Measurements from ENCODE around the gene GRM1.
A peak's percentile ranks its signal among the peaks of the same experiment; 100 is the strongest.
"Not testable (repeated sequence)": the region's sequence is repeated elsewhere in the genome, so short reads cannot be mapped to it uniquely, and the experiment has no call there.

GRM1 gene

GRCh38 chr6:146194434-146194833, 165.6 kb downstream of the GRM1 start:
- peak; percentile 27 for DNase-seq

- peak; percentile 73 for DNase-seq
Observed at GRCh38 chr6:146200176-146200575, 171.3 kb downstream of the GRM1 start.

GRCh38 chr6:146202570-146202969, 173.7 kb downstream of the GRM1 start:
- no peak for DNase-seq

GRCh38 chr6:146209942-146210341, 181.1 kb downstream of the GRM1 start:
- no peak for DNase-seq

- DNase-seq, result no peak
Observed at GRCh38 chr6:146210406-146211083, 181.7 kb downstream of the GRM1 start.

GRCh38 chr6:146211646-146212045, 182.8 kb downstream of the GRM1 start:
- DNase-seq, result no peak

- no peak for DNase-seq
Observed at GRCh38 chr6:146212781-146213180, 183.9 kb downstream of the GRM1 start.

GRCh38 chr6:146219101-146219500, 190.2 kb downstream of the GRM1 start:
- no peak for DNase-seq

- DNase-seq, result no peak
Observed at GRCh38 chr6:146224449-146224848, 195.6 kb downstream of the GRM1 start.

GRCh38 chr6:146224988-146225387, 196.1 kb downstream of the GRM1 start:
- DNase-seq, result no peak

- no peak for DNase-seq
Observed at GRCh38 chr6:146240322-146240721, 211.5 kb downstream of the GRM1 start.

- no peak for DNase-seq
Observed at GRCh38 chr6:146240807-146241206, 211.9 kb downstream of the GRM1 start.

- DNase-seq, result not testable (repeated sequence)
Observed at GRCh38 chr6:146243646-146244045, 214.8 kb downstream of the GRM1 start.

GRCh38 chr6:146244630-146245143, 215.8 kb downstream of the GRM1 start:
- no peak for DNase-seq

- no peak for DNase-seq
Observed at GRCh38 chr6:146246028-146246427, 217.2 kb downstream of the GRM1 start.

- peak; percentile 8 for DNase-seq
Observed at GRCh38 chr6:146253691-146254090, 224.8 kb downstream of the GRM1 start.

GRCh38 chr6:146258206-146258605, 229.3 kb downstream of the GRM1 start:
- peak; percentile 24 for DNase-seq

- no peak for DNase-seq
Observed at GRCh38 chr6:146260886-146261285, 232.0 kb downstream of the GRM1 start.

- DNase-seq, result peak; percentile 63
Observed at GRCh38 chr6:146265056-146265455, 236.2 kb downstream of the GRM1 start.

GRCh38 chr6:146267447-146267846, 238.6 kb downstream of the GRM1 start:
- DNase-seq, result no peak

GRCh38 chr6:146267946-146268345, 239.1 kb downstream of the GRM1 start:
- peak; percentile 3 for DNase-seq

GRCh38 chr6:146269482-146269881, 240.6 kb downstream of the GRM1 start:
- DNase-seq, result no peak

- peak; percentile 38 for DNase-seq
Observed at GRCh38 chr6:146271163-146271562, 242.3 kb downstream of the GRM1 start.

GRCh38 chr6:146273490-146273889, 244.6 kb downstream of the GRM1 start:
- DNase-seq, result no peak

- no peak for DNase-seq
Observed at GRCh38 chr6:146277142-146277541, 248.3 kb downstream of the GRM1 start.

Data from fibroblast of skin of right biceps (primary cell).